ENCODE results near the gene YPEL4. TPM values are rescaled to one million over a fixed set of nuclear protein-coding genes. Genes with fewer than 3 reads are reported as not detected.

YPEL4 gene
- total RNA-seq, 1 donor from 2014 or later, result 0.09 TPM

- H2AFZ ChIP-seq (ENCODE audit: low read depth, low read length), result peak within 1 kb of the TSS; percentile 81
- peaks cover 34% of the 10 kb centered on the region for H3K79me2 ChIP-seq (ENCODE audit: insufficient read depth, low read length)
- Mint-ChIP-seq H3K36me3 (ENCODE audit: low read depth, unreplicated experiment) (peaks cover 5% of the 10 kb centered on the region), H3K27me3 (ENCODE audit: low read depth, unreplicated experiment) (no peaks in the 10 kb centered on the region), H3K4me3 (ENCODE audit: unreplicated experiment) (peak within 1 kb of the TSS; percentile 99), H3K9me3 (ENCODE audit: unreplicated experiment) (no peaks in the 10 kb centered on the region), H3K27ac (ENCODE audit: unreplicated experiment) (peak within 1 kb of the TSS; percentile 96), H3K4me1 (ENCODE audit: low read depth, unreplicated experiment) (peaks cover 6% of the 10 kb centered on the region)
- H3K9me3 ChIP-seq (ENCODE audit: insufficient read depth, low read depth, low read length), result no peaks in the 10 kb centered on the region
- H3K9ac ChIP-seq (ENCODE audit: low read length), result peak within 1 kb of the TSS; percentile 92
- H3K27me3 ChIP-seq (ENCODE audit: insufficient read depth, low read length), result no peaks in the 10 kb centered on the region
- FAIRE-seq (no peak), DNase-seq (ENCODE audit: low read depth) (peak; percentile 96)
- H3K36me3 ChIP-seq (ENCODE audit: insufficient read depth, low read length), result peaks cover 20% of the 10 kb centered on the region
- H4K20me1 ChIP-seq (ENCODE audit: insufficient read depth, low read length), result peaks cover 4% of the 10 kb centered on the region
- H3K4me1 ChIP-seq (ENCODE audit: insufficient read depth, low read length), result peaks cover 4% of the 10 kb centered on the region
- H3K27ac ChIP-seq (ENCODE audit: low read depth, low read length), result peak within 1 kb of the TSS; percentile 76
- TF ChIP-seq EZH2 (IDR thresholded peaks at IDR 0.05; ENCODE audit: insufficient read depth, low read length) (no peak), CTCF (IDR thresholded peaks at IDR 0.05; ENCODE audit: insufficient read depth, low read depth, low read length) (no peak)
- peak within 1 kb of the TSS; percentile 94 for H3K4me3 ChIP-seq (ENCODE audit: insufficient read depth, low read depth, low read length)
- H3K4me2 ChIP-seq (ENCODE audit: low read length), result peak within 1 kb of the TSS; percentile 94
These were observed 7.7 kb upstream of the YPEL4 start, which contains the start of gene CLP1 for GRCh38 chr11:57657194-57658022. Gene CLP1 (plus strand): TSS chr11:57657762. CDS start chr11:57659477, 1,715 bp downstream.

- TF ChIP-seq CTCF (IDR thresholded peaks at IDR 0.05; ENCODE audit: insufficient read depth, low read depth, low read length), result no peak
- no peak for TF ChIP-seq EZH2 (IDR thresholded peaks at IDR 0.05; ENCODE audit: insufficient read depth, low read length)
- peak overlapping the region; percentile 94 for H3K4me3 ChIP-seq (ENCODE audit: insufficient read depth, low read depth, low read length)
- H3K9me3 ChIP-seq (ENCODE audit: insufficient read depth, low read depth, low read length), result no peaks in the 10 kb centered on the region
- peak overlapping the region; percentile 76 for H3K27ac ChIP-seq (ENCODE audit: low read depth, low read length)
- peak overlapping the region; percentile 94 for H3K4me2 ChIP-seq (ENCODE audit: low read length)
- H3K27me3 Mint-ChIP-seq (ENCODE audit: low read depth, unreplicated experiment), result no peaks in the 10 kb centered on the region
- peaks cover 17% of the 10 kb centered on the region for H3K36me3 ChIP-seq (ENCODE audit: insufficient read depth, low read length)
- peaks cover 4% of the 10 kb centered on the region for H4K20me1 ChIP-seq (ENCODE audit: insufficient read depth, low read length)
- H3K4me1 Mint-ChIP-seq (ENCODE audit: low read depth, unreplicated experiment), result peaks cover 6% of the 10 kb centered on the region
- H3K9me3 Mint-ChIP-seq (ENCODE audit: unreplicated experiment), result no peaks in the 10 kb centered on the region
- peaks cover 5% of the 10 kb centered on the region for H3K36me3 Mint-ChIP-seq (ENCODE audit: low read depth, unreplicated experiment)
- no peaks in the 10 kb centered on the region for H3K27me3 ChIP-seq (ENCODE audit: insufficient read depth, low read length)
- FAIRE-seq, result no peak
- no peak for DNase-seq (ENCODE audit: low read depth)
- peaks cover 4% of the 10 kb centered on the region for H3K4me1 ChIP-seq (ENCODE audit: insufficient read depth, low read length)
- peak overlapping the region; percentile 99 for H3K4me3 Mint-ChIP-seq (ENCODE audit: unreplicated experiment)
- H3K79me2 ChIP-seq (ENCODE audit: insufficient read depth, low read length), result peaks cover 34% of the 10 kb centered on the region
- peak overlapping the region; percentile 16 for H2AFZ ChIP-seq (ENCODE audit: low read depth, low read length)
- peak overlapping the region; percentile 80 for H3K9ac ChIP-seq (ENCODE audit: low read length)
- peak overlapping the region; percentile 60 for H3K27ac Mint-ChIP-seq (ENCODE audit: unreplicated experiment)
These were observed 7.1 kb upstream of the YPEL4 start for GRCh38 chr11:57656885-57657193.

GRCh38 chr11:57653163-57653562 is 3.5 kb upstream of the YPEL4 start:
- no peaks in the 10 kb centered on the region for H3K9me3 ChIP-seq (ENCODE audit: insufficient read depth, low read depth, low read length)
- Mint-ChIP-seq H3K36me3 (ENCODE audit: low read depth, unreplicated experiment) (no peaks in the 10 kb centered on the region), H3K27ac (ENCODE audit: unreplicated experiment) (no peak overlapping the region), H3K4me3 (ENCODE audit: unreplicated experiment) (no peak overlapping the region), H3K9me3 (ENCODE audit: unreplicated experiment) (no peaks in the 10 kb centered on the region), H3K4me1 (ENCODE audit: low read depth, unreplicated experiment) (peaks cover 26% of the 10 kb centered on the region), H3K27me3 (ENCODE audit: low read depth, unreplicated experiment) (no peaks in the 10 kb centered on the region)
- H3K27me3 ChIP-seq (ENCODE audit: insufficient read depth, low read length), result peaks cover 11% of the 10 kb centered on the region
- no peak for FAIRE-seq
- H2AFZ ChIP-seq (ENCODE audit: low read depth, low read length), result no peak overlapping the region
- no peak overlapping the region for H3K27ac ChIP-seq (ENCODE audit: low read depth, low read length)
- TF ChIP-seq EZH2 (IDR thresholded peaks at IDR 0.05; ENCODE audit: insufficient read depth, low read length), result no peak
- TF ChIP-seq CTCF (IDR thresholded peaks at IDR 0.05; ENCODE audit: insufficient read depth, low read depth, low read length), result no peak
- no peak overlapping the region for H3K4me3 ChIP-seq (ENCODE audit: insufficient read depth, low read depth, low read length)
- no peak for DNase-seq (ENCODE audit: low read depth)
- H3K36me3 ChIP-seq (ENCODE audit: insufficient read depth, low read length), result no peaks in the 10 kb centered on the region
- H4K20me1 ChIP-seq (ENCODE audit: insufficient read depth, low read length), result peaks cover 15% of the 10 kb centered on the region
- H3K9ac ChIP-seq (ENCODE audit: low read length), result no peak overlapping the region
- H3K4me2 ChIP-seq (ENCODE audit: low read length), result no peak overlapping the region
- peaks cover 6% of the 10 kb centered on the region for H3K79me2 ChIP-seq (ENCODE audit: insufficient read depth, low read length)
- H3K4me1 ChIP-seq (ENCODE audit: insufficient read depth, low read length), result peaks cover 20% of the 10 kb centered on the region
